Left cardiac atrium (tissue), 4 donors: ENCODE measurements around the gene TUBA1C. TPM values are rescaled to one million over a fixed set of nuclear protein-coding genes. Genes with fewer than 3 reads are reported as not detected.
A peak's percentile ranks its signal among the peaks of the same experiment; 100 is the strongest.
"Not testable (repeated sequence)": the region's sequence is repeated elsewhere in the genome, so short reads cannot be mapped to it uniquely, and the experiment has no call there.

ENCODE experiments used
- ATAC-seq, 2 donors: fragments of 200-7000 bp; cut with Tn5 transposase; one replicate each; pipeline ENCODE4 v1.9.1; 2020; ENCODE audit warnings: mild to moderate bottlenecking in 2 of 2, moderate library complexity in 2 of 2
- DNase-seq: peaks from one replicate; pipeline ENCODE4 v3.0.0-alpha.2; 2020
- intact Hi-C, 2 donors: fragments of 100-400 bp; cut with DNase I; formaldehyde crosslinking; loops; one replicate each; pipeline versions ENCODE4 v1.14.1 to v1.15.1; 2022 to 2023
- total RNA-seq, 2 donors: library from RNA; stranded (reverse); fragmentation: NEBNext Ultra II Directional; extraction: Animal tissue kit (Norgen Biotek cat#: 25700); gene quantifications; one replicate each; pipeline ENCODE4 v1.2.1, GENCODE V29; 2021
- donor health status: DM: no; HTN: yes; CAD: no.
- donor health status: DM: no; HTN: yes; CAD: no; lungs with severe emphysema.
- donor health status: DM: yes; HTN: yes; CAD: no.
- donor health status: Dilated cardiomyopathy.

TUBA1C gene
- total RNA-seq, 2 donors from 2014 or later, result 68.0 to 99.9 TPM

DNA sequence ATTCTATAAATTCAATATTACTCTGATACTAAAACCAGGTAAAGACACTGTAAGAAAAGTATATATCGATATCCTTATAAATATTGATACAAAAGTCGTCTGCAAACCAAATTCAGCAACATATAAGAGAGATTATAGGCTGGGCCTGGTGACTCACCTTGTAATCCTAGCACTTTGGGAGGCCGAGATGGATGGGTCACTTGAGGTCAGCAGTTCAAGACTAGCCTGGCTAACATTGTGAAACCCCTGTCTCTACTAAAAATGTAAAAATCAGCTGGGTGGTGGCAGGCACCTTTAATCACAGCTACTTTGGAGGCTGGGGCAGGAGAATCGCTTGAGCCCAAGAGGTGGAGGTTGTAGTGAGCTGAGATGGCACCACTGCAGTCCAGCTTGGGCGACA, 13.5 kb upstream of the TUBA1C start:
- no peak for ATAC-seq
- intact Hi-C loops, result no loop called here

DNA sequence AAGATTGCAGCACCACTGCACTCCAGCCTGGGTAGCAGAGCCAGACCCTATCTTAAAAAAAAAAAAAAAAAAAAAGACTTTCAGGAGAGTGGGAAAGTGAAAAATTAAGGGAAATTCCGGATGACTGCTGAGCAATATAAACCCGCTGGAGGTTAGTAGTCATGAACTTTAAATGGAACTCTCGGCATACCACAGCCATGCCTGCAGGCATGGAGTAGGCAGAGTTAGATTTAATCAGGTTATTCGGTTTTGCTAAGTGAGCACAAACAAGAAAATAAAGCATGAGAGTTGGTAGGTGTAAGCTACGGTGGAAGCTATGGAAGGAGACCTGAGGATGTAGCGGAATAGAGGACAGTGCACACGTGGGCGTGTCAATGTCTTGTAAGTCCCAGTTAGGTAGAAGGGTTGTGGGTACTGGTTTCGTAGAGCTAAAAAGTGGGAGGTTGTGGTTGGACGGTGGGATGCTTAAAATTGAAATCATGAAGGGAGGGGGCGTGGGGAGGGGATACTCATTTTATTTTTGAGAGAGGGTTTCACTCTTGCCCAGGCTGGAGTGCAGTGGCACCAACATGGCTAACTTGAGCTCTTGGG, 11.8 kb upstream of the TUBA1C start:
- intact Hi-C loops, result no loop called here
- DNase-seq, result no peak
- no peak for ATAC-seq

More for the DNA sequence above, 13.5 kb upstream of the TUBA1C start:
- DNase-seq, result no peak

DNA sequence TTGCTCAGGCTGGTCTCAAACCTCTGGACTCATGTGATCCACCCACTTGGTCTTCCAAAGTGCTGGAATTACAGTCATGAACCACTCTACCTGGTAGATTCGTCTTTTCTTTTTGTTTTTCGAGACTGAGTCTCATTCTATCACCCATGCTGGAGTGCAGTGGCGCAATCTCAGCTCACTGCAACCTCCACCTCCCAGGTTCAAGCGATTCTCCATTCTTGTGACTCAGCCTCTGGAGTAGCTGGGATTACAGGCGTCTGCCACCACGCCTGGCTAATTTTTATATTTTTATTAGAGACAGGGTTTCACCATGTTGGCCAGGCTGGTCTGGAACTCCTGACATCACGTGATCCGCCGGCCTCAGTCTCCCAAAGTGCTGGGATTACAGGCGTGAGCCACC, 9.4 kb upstream of the TUBA1C start:
- DNase-seq, ATAC-seq, intact Hi-C loops: not testable (repeated sequence)

DNA sequence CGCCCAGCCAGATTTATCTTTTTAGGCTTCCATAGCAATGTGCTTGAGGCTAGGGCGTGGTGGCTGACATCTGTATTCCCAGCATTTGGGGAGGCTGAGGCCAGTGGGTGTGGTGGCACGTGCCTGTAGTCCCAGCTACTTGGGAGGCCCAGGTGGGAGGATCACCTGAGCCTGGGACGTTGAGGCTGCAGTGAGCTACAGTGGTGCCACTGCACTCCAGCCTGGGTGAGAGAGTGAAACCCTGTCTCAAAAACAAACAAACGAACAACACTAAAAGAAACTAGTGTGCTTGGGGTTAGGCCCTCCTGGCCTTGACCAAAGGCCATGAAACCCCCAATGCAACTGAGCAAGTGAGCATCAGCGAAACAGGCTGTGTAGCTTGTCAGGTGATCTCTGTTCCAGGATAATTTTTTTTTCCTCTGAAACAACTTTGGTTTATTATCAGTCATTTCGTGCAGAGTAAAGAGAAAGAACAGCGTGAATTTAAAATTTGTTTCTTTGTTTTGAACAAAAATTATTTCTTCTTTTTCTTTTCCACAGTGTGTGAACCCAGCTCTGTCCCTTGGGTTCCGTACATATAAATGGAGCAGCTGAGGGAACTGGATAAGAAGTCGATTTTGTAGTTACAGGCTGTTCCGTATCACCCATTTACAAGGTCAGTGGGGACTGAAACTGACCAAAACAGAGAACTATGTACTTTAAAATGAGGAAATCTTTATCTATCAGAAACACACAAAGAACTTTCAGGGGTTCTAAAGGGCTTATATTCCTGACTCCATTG, 8.8 kb upstream of the TUBA1C start:
- no peak for ATAC-seq

DNA sequence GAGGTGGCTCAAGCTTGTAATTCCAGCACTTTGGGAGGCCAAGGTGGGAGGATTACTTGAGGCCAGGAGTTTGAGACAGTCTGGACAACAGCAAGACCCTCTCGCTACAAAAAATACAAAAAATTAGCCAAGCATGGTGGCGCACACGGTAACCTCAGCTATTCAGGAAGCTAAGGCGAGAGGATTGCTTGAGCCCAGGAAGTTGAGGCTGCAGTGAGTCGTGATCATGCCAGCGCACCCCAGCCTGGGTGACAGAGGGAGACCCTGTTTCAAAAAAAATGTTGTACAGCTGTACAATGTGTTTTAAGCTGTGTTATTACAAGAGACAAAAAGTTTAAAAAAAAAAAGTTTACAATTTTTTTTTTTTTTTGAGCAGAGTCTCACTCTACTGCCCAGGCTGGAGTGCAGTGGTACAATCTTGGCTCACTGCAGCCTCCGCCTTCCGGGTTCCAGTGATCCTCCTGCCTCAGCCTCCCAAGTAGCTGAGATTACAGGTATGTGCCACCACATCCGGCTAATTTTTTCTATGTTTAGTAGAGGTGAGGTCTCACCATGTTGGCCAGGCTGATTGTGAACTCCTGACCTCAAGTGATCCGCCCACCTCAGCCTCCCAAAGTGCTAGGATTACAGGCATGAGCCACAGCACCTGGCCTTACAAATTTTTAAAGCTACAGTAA, 7.2 kb upstream of the TUBA1C start:
- DNase-seq, intact Hi-C loops, ATAC-seq: not testable (repeated sequence)

More for the DNA sequence above, 8.8 kb upstream of the TUBA1C start:
- intact Hi-C loops, result no loop called here
- no peak for DNase-seq

DNA sequence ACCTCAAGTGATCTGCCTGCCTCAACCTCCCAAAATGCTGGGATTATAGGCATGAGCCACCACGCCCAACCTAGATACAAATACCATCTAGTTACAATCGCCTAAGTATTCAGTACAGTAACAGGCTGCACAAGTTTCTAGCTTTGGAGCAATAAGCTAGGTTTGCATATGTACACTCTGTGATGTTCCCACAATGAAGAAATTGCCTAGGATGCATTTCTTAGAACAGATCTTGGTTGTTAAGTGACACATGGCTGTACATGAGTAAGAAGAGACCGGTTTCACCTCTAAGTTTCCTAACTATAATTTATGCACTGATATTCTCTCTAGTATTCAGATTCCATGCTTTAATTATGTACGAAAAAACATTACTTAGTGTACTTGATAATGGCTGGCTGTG, 5.4 kb upstream of the TUBA1C start:
- intact Hi-C loops, result no loop called here
- DNase-seq, result no peak
- no peak for ATAC-seq

DNA sequence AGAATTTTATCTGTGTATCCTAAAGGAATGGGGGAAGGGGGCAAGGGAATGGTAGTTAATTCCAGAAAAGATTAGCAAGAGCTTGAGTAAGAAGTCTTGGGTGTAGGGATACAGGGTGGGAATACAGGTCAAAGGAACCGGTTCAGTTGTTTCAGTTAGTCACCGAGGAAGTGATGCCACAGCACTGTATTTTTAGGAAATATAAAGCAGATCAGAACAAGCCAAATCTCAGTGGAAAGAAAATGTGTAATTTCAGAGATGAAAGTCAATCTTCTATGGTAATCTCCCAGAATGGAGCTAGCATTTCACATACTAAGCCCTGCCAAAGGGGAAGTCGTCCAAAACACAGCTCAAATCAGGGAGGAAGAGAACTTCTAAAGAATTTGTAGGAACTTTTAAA, 4.7 kb upstream of the TUBA1C start:
- intact Hi-C loops, result no loop called here
- DNase-seq (no peak), ATAC-seq (no peak)

DNA sequence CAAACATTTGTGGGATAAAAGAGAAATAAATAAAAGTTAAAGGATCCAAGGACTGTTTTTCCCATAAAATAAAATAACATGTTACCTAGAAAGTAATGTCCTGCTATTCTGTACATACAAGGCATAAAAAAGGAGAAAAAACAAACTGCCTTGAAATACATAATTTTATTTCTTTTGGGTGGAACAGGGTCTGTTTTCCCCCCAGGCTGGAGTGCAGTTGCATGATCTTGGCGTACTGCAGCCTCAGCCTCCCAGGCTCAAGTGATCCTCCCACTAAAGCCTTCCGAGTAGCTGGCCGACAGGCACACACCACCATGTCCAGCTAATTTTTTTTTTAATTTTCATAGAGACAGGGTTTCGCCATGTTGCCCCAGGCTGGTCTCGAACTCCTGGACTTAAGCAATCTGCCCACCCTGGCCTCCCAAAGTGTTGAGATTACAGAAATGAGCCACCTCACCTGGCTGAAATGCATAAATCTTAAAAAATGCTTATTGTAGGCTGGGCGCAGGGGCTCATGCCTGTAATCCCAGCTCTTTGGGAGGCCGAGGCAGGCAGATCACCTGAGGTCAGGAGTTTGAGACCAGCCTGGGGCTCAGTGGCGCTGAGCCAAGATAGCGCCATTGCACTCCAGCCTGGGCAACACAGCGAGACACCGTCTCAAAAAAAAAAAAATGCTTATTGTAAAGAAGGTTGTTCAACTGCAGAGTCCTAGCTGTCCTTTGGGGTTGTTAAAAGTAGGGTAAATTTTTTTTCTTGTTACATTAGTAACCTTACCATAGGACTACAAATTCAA, 4.1 kb upstream of the TUBA1C start:
- intact Hi-C loops, result no loop called here
- DNase-seq (no peak), ATAC-seq (no peak)

DNA sequence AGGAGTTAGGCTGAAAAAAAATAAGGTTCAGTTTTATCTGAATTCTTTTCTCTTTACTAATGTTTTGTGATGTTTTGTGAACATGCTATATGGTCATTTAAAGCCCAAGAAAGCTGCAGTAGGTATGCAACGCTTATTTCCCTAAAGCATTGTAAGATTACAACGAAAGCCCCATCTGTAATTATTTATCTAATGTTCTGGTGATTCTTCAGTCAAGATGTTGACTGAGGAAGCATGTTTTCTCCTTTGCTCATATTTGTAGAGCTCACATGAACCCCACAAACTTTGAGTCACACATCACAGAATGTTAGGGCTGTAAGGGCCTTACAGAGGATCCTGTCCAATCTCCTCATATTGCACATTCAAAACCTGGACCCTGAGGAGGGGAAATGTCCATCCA, 3.2 kb upstream of the TUBA1C start:
- intact Hi-C loops, result no loop called here
- no peak for ATAC-seq

DNA sequence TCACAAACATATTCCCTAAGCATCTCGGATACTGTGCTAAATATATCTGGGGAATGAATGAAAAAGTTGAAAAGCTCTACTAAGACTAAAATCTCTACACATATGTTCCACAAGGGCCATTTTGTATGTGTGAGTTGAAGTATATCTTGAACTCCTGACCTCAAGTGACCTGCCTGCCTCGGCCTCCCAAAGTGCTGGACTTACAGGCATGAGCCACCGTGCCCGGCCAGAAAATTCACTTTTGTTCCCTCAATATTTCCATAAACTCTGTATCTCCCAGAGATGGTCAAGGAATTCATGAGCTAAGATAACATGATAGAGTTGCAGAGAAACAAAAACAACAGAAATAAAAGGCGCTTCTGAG, 1.5 kb upstream of the TUBA1C start:
- DNase-seq (no peak), ATAC-seq (no peak)
- intact Hi-C loops, result no loop called here

More for the DNA sequence above, 3.2 kb upstream of the TUBA1C start:
- no peak for DNase-seq

DNA sequence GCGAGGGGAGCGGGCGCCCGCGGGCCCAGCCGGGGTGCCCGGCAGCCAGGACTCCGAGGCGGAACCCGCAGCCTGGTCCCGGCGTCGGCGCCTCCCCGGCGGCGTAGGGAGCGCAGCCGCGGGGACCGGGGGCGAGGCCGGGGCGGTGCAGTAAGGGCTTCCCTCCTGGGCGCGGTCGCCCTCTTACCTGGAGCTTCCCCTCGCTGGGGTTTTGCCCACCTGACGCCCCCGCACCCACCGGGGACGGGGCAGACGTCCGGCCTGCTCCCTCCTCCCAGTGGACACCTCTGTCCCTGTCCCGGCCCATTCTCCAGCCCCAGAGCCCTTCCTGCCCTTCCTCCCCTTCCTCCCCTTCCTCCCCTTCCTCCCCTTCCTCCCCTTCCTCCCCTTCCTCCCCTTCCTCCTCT, 413 bp upstream of the TUBA1C start:
- DNase-seq (no peak), ATAC-seq (peak; percentile 49 to 56)
- intact Hi-C loops, result no loop called here

DNA sequence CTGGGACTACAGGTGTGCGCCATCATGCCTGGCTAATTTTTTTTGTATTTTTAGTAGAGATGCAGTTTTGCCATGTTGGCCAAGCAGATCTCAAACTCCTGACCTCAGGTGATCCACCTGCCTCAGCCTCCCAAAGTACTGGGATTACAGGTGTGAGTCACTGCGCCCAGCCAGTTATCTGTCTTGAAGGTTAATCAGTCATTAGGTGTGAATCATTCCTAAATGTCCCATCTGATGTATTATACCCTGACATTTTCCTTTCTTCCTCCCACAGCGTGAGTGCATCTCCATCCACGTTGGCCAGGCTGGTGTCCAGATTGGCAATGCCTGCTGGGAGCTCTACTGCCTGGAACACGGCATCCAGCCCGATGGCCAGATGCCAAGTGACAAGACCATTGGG, 4.3 kb downstream of the TUBA1C start:
- ATAC-seq, result peak in 1 of 2 donors; percentile 11
- intact Hi-C loops, result not testable (repeated sequence)

DNA sequence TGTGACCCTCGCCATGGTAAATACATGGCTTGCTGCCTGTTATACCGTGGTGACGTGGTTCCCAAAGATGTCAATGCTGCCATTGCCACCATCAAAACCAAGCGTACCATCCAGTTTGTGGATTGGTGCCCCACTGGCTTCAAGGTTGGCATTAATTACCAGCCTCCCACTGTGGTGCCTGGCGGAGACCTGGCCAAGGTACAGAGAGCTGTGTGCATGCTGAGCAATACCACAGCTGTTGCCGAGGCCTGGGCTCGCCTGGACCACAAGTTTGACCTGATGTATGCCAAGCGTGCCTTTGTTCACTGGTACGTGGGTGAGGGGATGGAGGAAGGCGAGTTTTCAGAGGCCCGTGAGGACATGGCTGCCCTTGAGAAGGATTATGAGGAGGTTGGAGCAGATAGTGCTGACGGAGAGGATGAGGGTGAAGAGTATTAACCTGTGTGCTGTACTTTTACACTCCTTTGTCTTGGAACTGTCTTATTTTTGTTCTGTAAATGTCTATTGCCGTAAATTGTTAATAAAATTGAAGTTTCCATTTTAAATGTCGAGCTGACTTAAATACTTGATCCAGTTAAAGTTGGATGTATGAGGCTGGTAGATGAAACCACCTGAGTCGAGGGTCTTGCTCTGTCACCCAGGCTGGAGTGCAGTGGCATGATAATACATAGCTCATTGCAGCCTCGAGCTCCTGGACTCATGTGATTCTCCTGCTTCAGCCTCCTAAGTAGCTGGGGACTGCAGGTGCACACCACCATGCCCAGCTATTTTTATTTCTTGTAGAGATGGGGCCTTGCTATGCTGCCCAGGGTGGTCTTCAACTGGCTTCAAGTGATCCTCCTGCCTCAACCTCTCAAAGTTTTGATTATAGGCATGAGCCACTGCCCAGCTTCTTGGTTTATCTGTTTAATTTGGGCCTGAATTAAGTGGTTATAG, 8.2 kb downstream of the TUBA1C start:
- ATAC-seq, result no peak
- no peak for DNase-seq
- intact Hi-C loops, result no loop called here

More for the DNA sequence above, 4.3 kb downstream of the TUBA1C start:
- DNase-seq, result not testable (repeated sequence)

DNA sequence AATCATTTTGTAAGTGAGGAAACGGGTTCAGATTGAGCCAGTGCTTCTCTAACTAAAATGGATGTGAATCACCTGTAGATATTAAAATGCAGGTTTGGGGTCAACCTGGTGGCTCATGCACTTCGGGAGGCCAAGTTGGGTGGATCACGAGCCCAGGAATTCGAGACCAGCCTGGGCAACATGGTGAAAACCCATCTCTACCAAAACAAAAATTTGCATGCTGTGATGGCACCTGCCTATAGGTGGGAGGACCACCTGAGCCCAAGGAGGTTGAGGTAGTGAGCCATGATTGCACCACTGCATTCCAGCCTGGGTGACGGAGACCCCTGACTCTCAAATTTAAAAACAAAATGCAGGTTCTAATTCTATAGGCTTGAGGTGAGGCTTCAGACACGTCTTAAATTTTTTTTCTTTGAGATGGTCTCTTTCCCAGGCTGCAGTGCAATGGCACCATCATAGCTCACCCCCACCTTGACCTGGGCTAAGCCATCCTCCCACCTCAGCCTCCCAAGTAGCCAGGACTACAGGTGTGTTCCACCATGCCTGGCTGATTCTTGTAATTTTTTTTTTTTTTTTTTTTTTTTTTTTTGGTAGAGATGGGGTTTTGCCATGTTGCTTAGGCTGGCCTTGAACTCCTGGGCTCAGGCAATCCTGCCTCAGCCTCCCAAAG, 9.0 kb downstream of the TUBA1C start:
- intact Hi-C loops, result no loop called here

DNA sequence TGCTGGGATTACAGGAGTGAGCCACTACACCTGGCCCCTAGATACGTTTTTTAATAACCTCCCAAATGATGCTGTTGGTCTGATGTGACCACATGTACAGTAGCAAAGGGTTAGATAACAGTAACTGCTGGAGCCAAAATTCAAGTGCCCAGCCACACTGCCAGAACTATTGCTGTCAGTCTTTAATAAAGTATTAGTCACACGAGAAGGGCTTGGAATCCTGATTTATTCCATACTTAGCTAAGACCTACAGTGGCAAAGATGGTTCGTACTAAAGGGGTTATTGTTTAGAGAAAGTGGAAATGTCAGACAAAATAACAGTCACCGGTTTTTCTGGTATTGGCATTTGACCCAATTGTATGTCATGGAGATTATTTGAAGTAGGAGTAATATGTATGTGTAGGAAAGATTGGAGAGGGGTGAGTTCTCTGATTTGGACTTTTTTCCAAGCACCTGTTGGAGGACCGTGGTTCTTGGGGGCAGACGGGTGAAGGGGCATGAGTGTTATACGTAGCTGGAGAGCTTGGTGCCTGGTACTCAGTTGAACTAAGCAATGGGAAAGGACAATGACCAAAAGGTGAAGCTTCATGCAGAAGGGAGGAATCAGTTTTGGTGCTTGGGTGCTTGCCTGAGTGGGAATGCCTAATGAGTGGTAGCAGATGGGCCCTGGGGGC, 9.7 kb downstream of the TUBA1C start:
- DNase-seq (no peak), ATAC-seq (peak in 1 of 2 donors; percentile 37)
- intact Hi-C loops, result no loop called here

More for the DNA sequence above, 9.0 kb downstream of the TUBA1C start:
- DNase-seq (no peak), ATAC-seq (no peak)

DNA sequence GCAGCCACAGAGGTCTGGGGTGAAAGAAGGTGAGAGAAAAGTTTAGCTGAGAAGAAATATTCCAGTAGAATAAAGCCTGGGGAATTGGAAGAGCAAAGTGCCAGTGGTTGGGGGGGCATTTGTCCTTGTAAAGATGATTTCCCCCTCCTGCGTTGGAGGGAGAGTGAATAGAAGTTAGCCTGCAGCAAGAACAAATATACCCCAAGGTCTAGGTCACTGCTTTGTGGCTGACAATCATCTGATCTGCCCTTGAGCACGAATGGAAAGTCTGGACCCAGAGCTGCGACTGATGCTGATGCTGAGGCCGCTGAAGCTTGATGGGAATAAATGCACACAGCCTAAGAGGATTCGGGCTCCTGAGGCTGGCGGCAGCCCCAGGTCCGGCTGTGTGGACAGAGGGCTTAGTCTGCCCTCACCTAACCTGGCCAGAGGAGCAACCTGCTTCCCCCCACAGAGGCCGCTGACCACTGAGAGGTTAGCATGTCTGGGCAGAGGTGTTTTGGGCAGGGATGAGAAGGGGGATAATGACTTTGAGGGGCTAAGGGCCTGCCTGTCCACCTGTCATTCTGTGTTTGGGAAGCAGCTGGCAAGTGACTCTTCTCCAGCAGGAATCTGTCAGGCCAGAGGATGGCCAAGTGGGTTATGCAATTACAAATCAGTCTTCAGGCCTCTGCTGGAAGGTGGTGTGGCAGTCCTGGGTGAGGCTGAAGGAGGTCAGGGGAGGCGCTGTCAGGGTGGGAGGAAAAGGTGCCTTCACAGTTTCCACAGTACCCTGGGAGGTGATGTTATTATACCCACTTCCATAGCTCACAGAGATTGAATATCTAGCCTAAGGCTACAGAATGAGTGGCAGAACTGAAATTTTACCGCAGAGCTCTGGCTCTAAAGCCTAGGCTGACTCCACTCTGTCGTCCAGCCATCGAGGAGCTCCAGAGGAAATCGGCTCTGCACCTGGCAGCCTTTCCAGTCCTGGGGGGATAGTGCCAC, 11.7 kb downstream of the TUBA1C start:
- intact Hi-C loops, result no loop called here
- DNase-seq (no peak), ATAC-seq (peak in 1 of 2 donors; percentile 19)
